ENCODE data around the gene NEK1. TPM values are rescaled to one million over a fixed set of nuclear protein-coding genes. Genes with fewer than 3 reads are reported as not detected.

The NEK1 gene
- total RNA-seq, 1 experiment from 2014 or later: 18.6 TPM

DNA sequence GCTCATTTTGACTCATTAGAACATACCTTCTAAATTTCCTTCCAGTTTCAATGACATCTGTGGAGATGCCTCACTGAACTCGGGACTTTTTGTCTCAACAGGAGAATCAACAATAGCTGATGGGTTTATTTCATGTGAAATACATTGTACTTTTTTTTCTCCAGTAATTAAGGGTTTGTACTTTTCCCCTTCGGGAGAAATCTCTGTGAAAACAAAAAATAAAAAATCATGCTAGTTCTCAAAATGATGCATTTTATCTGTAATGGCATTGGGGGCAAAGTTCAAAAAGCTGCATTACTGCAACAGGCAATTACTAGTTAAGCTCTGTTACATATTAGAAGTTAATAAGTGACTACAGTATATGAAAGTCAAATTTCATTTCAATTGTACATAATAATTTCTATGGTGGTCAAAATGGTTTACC is 174.3 kb downstream of the NEK1 start:
- H3K9me2 ChIP-seq (ENCODE audit: insufficient read depth): no peaks in the 10 kb centered on the region
- ChIA-PET POLR2A (ENCODE audit: unreplicated experiment) (no interaction called here), CTCF (no interaction called here)
- H3K27me3 ChIP-seq (ENCODE audit: insufficient read depth, low read depth): no peaks in the 10 kb centered on the region
- intact Hi-C loops (cut with micrococcal nuclease; ENCODE audit: unreplicated experiment): no loop called here
- BruUV-seq (replicated peaks): no TSS peak
- no peak for DNase-seq
- H3K4me1 ChIP-seq (replicated peaks; ENCODE audit: insufficient read depth): no peaks in the 10 kb centered on the region
- no peaks in the 10 kb centered on the region for H3K9me3 ChIP-seq (ENCODE audit: insufficient read depth, low read depth)
- no peaks in the 10 kb centered on the region for H3F3A ChIP-seq (ENCODE audit: insufficient read depth, low read depth)
- no peaks in the 10 kb centered on the region for H3K79me2 ChIP-seq (ENCODE audit: low read depth)
- no peak overlapping the region for H3K4me2 ChIP-seq
- H3K36me3 ChIP-seq (ENCODE audit: low read depth): no peaks in the 10 kb centered on the region
- H4K20me1 ChIP-seq (ENCODE audit: insufficient read depth): no peaks in the 10 kb centered on the region
- no peak overlapping the region for H3K4me3 ChIP-seq
- no peak overlapping the region for H2AFZ ChIP-seq
- no peak overlapping the region for H3K27ac ChIP-seq
- TF ChIP-seq, protein P1, sequence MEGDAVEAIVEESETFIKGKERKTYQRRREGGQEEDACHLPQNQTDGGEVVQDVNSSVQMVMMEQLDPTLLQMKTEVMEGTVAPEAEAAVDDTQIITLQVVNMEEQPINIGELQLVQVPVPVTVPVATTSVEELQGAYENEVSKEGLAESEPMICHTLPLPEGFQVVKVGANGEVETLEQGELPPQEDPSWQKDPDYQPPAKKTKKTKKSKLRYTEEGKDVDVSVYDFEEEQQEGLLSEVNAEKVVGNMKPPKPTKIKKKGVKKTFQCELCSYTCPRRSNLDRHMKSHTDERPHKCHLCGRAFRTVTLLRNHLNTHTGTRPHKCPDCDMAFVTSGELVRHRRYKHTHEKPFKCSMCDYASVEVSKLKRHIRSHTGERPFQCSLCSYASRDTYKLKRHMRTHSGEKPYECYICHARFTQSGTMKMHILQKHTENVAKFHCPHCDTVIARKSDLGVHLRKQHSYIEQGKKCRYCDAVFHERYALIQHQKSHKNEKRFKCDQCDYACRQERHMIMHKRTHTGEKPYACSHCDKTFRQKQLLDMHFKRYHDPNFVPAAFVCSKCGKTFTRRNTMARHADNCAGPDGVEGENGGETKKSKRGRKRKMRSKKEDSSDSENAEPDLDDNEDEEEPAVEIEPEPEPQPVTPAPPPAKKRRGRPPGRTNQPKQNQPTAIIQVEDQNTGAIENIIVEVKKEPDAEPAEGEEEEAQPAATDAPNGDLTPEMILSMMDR (conservative IDR thresholded peaks at IDR 0.05): no peak
- no peak for TF ChIP-seq EZH2 (IDR thresholded peaks at IDR 0.05; ENCODE audit: low read depth)

GRCh38 chr4:169437299-169438047 is 174.9 kb downstream of the NEK1 start:
- ChIA-PET CTCF (no interaction called here), POLR2A (ENCODE audit: unreplicated experiment) (no interaction called here)
- no peaks in the 10 kb centered on the region for H3K36me3 ChIP-seq (ENCODE audit: low read depth)
- intact Hi-C loops (cut with micrococcal nuclease; ENCODE audit: unreplicated experiment): no loop called here
- TF ChIP-seq, protein P1 (conservative IDR thresholded peaks at IDR 0.05): no peak
- TF ChIP-seq EZH2 (IDR thresholded peaks at IDR 0.05; ENCODE audit: low read depth): no peak
- H3K9me2 ChIP-seq (ENCODE audit: insufficient read depth): no peaks in the 10 kb centered on the region
- H3K27me3 ChIP-seq (ENCODE audit: insufficient read depth, low read depth): no peaks in the 10 kb centered on the region
- no peaks in the 10 kb centered on the region for H3K4me1 ChIP-seq (replicated peaks; ENCODE audit: insufficient read depth)
- H4K20me1 ChIP-seq (ENCODE audit: insufficient read depth): no peaks in the 10 kb centered on the region
- no peak overlapping the region for H2AFZ ChIP-seq
- H3K79me2 ChIP-seq (ENCODE audit: low read depth): no peaks in the 10 kb centered on the region
- H3K27ac ChIP-seq: no peak overlapping the region
- no peak overlapping the region for H3K4me3 ChIP-seq
- no peak overlapping the region for H3K4me2 ChIP-seq
- DNase-seq: no peak
- no TSS peak for BruUV-seq (replicated peaks)
- no peaks in the 10 kb centered on the region for H3F3A ChIP-seq (ENCODE audit: insufficient read depth, low read depth)
- no peaks in the 10 kb centered on the region for H3K9me3 ChIP-seq (ENCODE audit: insufficient read depth, low read depth)

DNA sequence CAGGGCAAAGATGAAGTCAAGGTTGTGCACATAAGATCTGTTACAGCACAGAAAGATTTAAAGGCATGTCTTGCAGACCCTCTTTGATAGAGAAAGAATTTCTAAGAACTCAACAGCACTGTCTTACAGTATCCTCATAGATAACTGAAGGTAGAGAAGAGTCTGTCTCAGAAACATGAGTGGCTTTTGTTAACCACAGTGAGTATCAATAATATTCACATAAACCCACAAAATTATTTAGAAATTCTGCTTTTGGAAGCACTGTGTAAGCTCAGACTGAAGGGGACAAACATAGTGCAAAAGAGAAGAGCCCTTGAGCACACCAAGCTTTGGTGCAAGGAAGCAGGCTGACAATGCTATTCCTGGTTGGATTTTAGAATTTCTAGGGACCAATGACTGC is 175.6 kb downstream of the NEK1 start:
- no peaks in the 10 kb centered on the region for H3K9me3 ChIP-seq (ENCODE audit: insufficient read depth, low read depth)
- CTCF ChIA-PET: no interaction called here
- no peak overlapping the region for H3K4me2 ChIP-seq
- no peaks in the 10 kb centered on the region for H4K20me1 ChIP-seq (ENCODE audit: insufficient read depth)
- H3K36me3 ChIP-seq (ENCODE audit: low read depth): no peaks in the 10 kb centered on the region
- BruUV-seq (replicated peaks): no TSS peak
- H3K4me3 ChIP-seq: no peak overlapping the region
- H2AFZ ChIP-seq: no peak overlapping the region
- TF ChIP-seq EZH2 (IDR thresholded peaks at IDR 0.05; ENCODE audit: low read depth): no peak
- TF ChIP-seq, protein P1 (conservative IDR thresholded peaks at IDR 0.05): no peak
- no peaks in the 10 kb centered on the region for H3K4me1 ChIP-seq (replicated peaks; ENCODE audit: insufficient read depth)
- no peaks in the 10 kb centered on the region for H3K9me2 ChIP-seq (ENCODE audit: insufficient read depth)
- no peak overlapping the region for H3K27ac ChIP-seq
- no peak for DNase-seq
- no peaks in the 10 kb centered on the region for H3K79me2 ChIP-seq (ENCODE audit: low read depth)
- POLR2A ChIA-PET (ENCODE audit: unreplicated experiment): no interaction called here
- no peaks in the 10 kb centered on the region for H3K27me3 ChIP-seq (ENCODE audit: insufficient read depth, low read depth)
- intact Hi-C loops (cut with micrococcal nuclease; ENCODE audit: unreplicated experiment): no loop called here
- H3F3A ChIP-seq (ENCODE audit: insufficient read depth, low read depth): no peaks in the 10 kb centered on the region

All from PC-9 (cell line).